ENCODE results near the gene PYGO1. TPM values are rescaled to one million over a fixed set of nuclear protein-coding genes. Genes with fewer than 3 reads are reported as not detected.
"Not testable (repeated sequence)": the region's sequence is repeated elsewhere in the genome, so short reads cannot be mapped to it uniquely, and the experiment has no call there.

PYGO1 gene
- total RNA-seq, 8 experiments from 2014 or later, result 1.1 to 29.4 (median 14.9) TPM

GRCh38 chr15:55488952-55489600, 99.1 kb downstream of the PYGO1 start:
- H3K4me3 ChIP-seq; H3K4me1 ChIP-seq (replicated peaks in 1 of 2); H3K27ac ChIP-seq; in situ Hi-C loops (cut with MboI; ENCODE audit: low pct_unique_long_range_greater_than_20kb in 2 of 9, low sequenced_read_pairs in 9 of 9, unreplicated experiment in 9 of 9); ATAC-seq (replicated peaks in 6 of 8): not testable (repeated sequence)
- WGBS, 10 experiments, result 76 to 100% (median 97%) methylated on average over 1 to 7 of the region's 9 CpGs

Other genes starting within 250 kb of the PYGO1 start
- gene CCPG1, start 180.0 kb downstream of the PYGO1 start, total RNA-seq, result 100 to 1,000 TPM in 1 of 8 experiments, 10 to 100 TPM in 7; 18.1 to 220 (median 47.9) TPM
- 10 to 100 TPM in 3 of 8 experiments, 1 to 10 TPM in 5; 3.9 to 25.2 (median 8.9) TPM for gene PIERCE2, start 179.8 kb downstream of the PYGO1 start, total RNA-seq
- 10 to 100 TPM in 1 of 8 experiments, 1 to 10 TPM in 7; 4.1 to 19.6 (median 6.0) TPM for gene DNAAF4, start 80.1 kb downstream of the PYGO1 start, total RNA-seq
- gene PRTG, start 154.8 kb upstream of the PYGO1 start, total RNA-seq, result 10 to 100 TPM in 5 of 8 experiments, 1 to 10 TPM in 2, under 1 TPM in 1; 0.31 to 65.0 (median 14.9) TPM

All from motor neuron (in vitro differentiated cells).